Frontal cortex (tissue), 4 donors: Measurements from ENCODE around the gene HTRA3. TPM values are rescaled to one million over a fixed set of nuclear protein-coding genes. Genes with fewer than 3 reads are reported as not detected.

Experiments
- DNase-seq, 2 donors: peaks; one replicate each; pipeline ENCODE4 v3.0.0; 2012; ENCODE audit warnings: low spot score in 2 of 2
- FAIRE-seq: peaks from 2 replicates; lab custom pipeline; 2012; peaks lifted over from hg19 to GRCh38; lab: Jason Lieb, UNC
- total RNA-seq: library from RNA; depleted of rRNA; stranded (reverse); fragments of >200 nt; gene quantifications from one replicate; pipeline ENCODE4 v1.2.3, GENCODE V29; 2014
- donor health status: control.
- donor health status: control.
- donor health status: control.

Gene HTRA3
- total RNA-seq, 1 donor from 2014 or later: 0.82 TPM

GRCh38 chr4:8245884-8246833 lies 23.4 kb upstream of the HTRA3 start:
- DNase-seq (no peak), FAIRE-seq (no peak)

DNA sequence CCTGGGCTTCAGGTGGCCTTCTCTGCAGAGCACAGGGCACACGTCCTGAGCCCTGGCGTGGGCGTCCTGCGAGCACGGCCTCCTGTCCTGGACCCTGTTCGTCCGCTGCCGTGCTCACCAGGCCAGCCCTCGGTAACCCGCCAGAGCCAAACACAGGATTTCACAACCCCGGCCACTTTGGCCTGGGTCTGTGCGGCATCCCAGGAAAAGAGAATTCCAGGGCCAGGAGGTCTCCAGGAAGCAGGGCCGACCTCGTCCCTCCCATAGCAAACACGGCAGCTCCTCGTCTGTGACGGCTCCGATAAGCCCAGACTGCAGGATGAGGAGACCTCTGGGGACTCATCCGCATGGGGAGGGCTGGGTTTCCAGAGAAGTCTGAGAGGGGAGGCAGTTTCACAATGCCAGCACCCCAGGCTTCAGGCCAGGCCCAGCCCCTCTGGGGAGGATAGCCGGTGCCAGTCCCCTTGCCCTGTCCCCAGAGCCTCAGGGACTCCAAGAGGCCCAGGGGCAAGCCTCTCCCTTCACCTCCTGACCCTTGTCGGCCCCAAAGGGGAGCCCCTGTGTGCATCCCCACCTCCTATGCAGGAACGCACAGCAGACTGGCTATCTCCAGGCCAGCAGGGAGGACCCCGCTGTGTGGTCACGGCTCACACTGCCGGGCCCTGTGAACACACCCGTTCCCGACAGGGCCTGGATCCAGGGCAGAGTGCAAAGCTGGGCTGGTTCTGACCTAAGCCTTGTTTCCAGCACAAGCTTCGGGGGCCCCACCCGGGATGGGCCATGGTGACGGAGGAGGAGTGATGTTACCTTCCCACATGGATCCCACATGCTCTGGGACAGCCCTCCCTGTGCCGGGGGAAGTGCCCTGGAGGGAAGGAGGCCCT lies 22.3 kb upstream of the HTRA3 start:
- DNase-seq (no peak), FAIRE-seq (no peak)

GRCh38 chr4:8248091-8248490 lies 21.5 kb upstream of the HTRA3 start:
- DNase-seq (no peak), FAIRE-seq (no peak)

GRCh38 chr4:8250227-8250626 lies 19.3 kb upstream of the HTRA3 start:
- DNase-seq: no peak
- no peak for FAIRE-seq

- DNase-seq (no peak), FAIRE-seq (no peak)
Observed at GRCh38 chr4:8250637-8251036, 18.9 kb upstream of the HTRA3 start.

DNA sequence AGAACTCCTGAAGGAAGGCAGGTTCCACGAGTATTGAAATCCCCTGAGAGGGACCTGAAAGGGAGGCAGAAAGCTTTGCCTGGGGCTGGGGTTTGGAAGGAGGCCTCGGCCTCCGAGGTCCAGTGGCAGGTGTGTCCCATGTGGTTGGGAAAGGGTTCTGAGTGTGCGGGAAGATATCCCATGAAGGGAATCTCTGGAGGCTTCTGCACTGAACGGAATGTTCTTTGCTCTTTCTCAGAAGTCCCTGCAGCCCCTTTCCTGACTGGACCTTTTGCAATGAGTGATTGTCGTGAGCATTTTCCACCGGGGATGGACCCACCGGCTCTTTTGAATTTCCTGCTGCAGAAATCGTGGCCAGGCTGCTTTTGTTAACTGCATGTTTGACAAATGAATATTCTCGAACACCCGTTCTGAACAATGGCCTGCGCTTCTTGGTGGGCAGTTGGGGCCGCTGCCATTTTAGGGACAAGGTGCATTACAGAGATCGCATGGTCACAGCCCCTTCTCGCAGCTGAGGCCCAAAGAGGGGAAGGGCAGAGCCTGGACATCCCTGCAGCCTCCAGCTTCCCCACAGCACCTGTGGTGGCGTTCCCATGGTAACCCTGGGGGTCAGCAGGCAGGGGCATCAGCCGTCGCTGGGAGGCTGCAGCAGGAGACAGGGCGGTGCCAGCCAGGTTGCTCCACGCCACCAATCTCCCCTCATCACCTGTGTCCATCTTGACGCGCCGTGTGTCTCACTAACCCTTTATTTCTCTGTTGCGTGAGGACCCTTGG lies 18.3 kb upstream of the HTRA3 start:
- DNase-seq (no peak), FAIRE-seq (no peak)

GRCh38 chr4:8252301-8253173 lies 17.0 kb upstream of the HTRA3 start:
- DNase-seq (no peak), FAIRE-seq (no peak)

DNA sequence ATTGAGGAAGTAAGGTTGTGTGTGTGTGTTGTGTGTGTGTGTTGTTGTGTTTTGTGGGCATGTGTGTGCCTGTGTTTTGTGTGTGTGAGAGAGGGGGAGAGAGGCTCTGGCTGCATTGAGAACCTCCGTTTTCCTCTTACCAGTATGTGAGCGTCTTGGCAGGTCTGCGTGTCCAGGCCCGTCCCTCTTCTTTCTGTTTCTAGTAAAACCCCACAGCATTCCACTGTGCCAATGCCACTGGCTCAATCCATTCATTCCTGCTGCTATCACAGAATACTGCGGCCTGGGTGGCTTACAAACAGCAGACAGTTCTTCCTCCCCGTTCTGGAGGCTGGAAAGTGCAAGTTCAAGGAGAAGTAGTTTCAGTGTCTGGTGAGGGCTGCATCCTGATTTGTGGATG lies 15.5 kb upstream of the HTRA3 start:
- DNase-seq (no peak), FAIRE-seq (no peak)

- no peak for FAIRE-seq
- no peak for DNase-seq
Observed at GRCh38 chr4:8255698-8256441, 13.7 kb upstream of the HTRA3 start.

DNA sequence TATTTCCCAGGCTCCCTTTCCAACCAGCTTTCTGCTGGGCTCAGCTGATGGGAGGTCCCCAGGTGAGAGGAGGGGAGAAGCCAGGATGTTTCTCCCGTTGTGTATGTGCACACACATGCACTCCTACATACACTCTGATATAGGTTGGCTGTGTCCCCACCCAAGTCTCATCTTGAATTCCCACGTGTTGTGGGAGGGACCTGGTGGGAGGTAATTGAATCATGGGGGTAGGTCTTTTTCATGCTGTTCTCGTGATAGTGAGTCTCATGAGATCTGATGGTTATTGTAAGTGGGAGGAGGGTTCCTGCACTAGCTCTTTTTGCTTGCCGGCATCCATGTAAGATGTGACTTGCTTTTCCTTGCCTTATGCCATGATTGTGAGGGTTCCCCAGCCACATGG lies 11.7 kb upstream of the HTRA3 start:
- DNase-seq: no peak
- no peak for FAIRE-seq

DNA sequence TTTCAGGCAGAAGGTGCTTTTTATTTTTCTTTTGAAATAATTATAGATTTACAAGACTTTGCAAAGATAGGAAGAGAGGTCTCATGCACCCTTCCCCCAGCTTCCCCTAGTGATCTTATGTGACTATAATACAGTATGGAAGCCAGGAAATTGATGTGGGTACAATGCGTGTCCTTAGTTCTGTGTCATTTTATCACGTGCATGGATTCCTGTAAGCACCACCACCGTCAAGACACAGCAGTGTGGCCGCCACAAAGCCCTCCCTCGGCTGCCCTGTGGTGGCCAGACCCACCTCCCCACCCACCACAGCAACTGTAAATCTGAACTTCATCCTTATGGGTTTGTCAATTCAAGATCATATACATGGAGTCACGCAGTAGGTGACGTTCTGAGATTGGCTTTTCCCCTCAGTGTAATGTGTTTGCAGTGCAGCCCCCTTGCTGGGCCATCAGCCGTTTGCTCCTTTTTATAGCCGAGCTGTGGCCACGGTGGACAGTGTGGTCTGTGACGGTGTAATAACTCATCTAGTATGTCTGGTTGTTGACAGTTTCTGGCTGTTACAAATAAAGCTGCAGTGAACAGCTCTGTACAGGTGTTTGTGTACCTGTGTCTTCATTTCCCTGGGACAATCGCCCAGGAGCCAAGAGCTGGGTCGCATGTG lies 10.9 kb upstream of the HTRA3 start:
- FAIRE-seq (no peak), DNase-seq (no peak)

DNA sequence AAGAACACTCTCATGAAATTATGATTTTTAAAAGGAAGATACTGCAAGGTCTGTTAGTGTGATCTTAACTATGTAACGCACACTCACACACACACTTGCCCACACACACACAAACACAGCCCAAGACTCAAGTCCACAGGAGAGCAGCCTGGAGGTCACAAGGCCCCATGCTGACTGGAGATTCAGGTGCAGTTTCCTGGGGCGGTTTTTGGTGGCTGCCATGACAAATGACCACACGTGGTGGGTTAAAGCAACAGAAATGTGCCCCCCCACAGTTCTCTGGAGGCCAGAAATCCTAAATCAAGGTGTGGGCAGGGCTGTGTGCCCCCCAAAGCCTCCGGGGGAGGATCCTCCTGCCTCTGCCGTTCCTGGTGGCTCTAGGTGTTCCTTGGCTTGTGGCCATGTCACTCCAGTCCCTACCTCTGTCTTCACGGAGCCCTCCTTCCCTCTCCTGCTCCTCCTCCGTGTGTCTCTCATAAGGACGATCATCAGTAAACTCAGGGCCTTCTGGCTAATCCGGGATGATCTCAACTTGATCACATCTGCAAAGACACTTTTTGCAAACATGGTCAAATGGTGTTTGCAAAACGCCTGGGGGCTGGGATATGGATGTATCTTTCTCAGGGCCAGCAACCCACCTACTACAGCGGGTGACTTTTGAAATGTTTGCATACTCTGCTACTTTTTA lies 9.7 kb upstream of the HTRA3 start:
- no peak for FAIRE-seq
- no peak for DNase-seq

GRCh38 chr4:8260656-8261111 lies 8.9 kb upstream of the HTRA3 start:
- FAIRE-seq (no peak), DNase-seq (no peak)

GRCh38 chr4:8261851-8262535 lies 7.6 kb upstream of the HTRA3 start:
- no peak for DNase-seq
- no peak for FAIRE-seq

GRCh38 chr4:8262637-8263322 lies 6.8 kb upstream of the HTRA3 start:
- no peak for FAIRE-seq
- no peak for DNase-seq

DNA sequence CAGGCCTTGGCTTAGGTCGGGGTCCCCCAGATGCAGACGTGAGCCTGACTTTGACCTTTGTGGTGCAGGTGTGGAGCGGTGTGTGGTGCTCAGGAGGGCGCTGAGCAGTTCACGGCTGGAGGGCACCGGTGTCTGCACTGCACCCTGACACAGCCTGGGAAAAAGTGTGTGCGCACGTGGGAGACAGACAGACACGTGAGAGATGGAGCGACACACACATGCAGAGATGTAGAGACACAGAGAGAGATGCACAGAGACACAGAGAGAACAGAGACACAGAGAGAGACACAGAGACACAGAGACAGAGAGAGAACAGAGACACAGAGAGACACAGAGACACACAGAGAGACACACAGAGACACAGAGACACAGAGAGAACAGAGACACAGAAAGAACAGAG lies 6.2 kb upstream of the HTRA3 start:
- DNase-seq (no peak), FAIRE-seq (no peak)
